ENCODE data around the gene PLA2G10.

DNA sequence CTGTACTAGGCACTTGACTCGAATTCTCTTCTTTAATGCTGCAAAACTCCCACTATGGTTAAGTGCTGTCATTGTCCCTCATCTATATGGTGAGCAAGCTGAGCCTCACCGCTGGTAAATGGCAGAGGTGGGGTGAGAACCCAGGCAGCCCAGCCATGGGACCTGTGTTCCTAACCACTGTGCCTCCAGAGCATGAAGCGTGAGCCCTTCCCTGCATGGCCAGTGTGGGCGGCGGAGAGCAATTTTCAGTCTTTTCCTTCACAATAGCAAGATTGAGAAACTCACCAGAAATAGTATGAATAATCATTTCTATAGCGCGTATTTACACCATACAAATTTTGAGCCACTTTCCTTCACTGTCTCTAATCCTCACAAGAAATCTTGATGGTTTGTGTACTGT, 52.2 kb downstream of the PLA2G10 start:
- TF ChIP-seq SMARCA4 (IDR thresholded peaks at IDR 0.05) (no peak), ARHGAP35 (IDR thresholded peaks at IDR 0.05; ENCODE audit: partially characterized antibody) (no peak), ZNF445 (CRISPR knock-in tag; IDR thresholded peaks at IDR 0.05; ENCODE audit: low read depth) (no peak), GABPA (tag; conservative IDR thresholded peaks at IDR 0.05; ENCODE audit: low read depth) (no peak), SMC3 (conservative IDR thresholded peaks at IDR 0.05; ENCODE audit: insufficient read depth, low read depth, low read length) (no peak), CREB1 (IDR thresholded peaks at IDR 0.05) (no peak), CREB1 (CRISPR knock-in tag; IDR thresholded peaks at IDR 0.05) (no peak)
- TF ChIP-seq, protein P1, sequence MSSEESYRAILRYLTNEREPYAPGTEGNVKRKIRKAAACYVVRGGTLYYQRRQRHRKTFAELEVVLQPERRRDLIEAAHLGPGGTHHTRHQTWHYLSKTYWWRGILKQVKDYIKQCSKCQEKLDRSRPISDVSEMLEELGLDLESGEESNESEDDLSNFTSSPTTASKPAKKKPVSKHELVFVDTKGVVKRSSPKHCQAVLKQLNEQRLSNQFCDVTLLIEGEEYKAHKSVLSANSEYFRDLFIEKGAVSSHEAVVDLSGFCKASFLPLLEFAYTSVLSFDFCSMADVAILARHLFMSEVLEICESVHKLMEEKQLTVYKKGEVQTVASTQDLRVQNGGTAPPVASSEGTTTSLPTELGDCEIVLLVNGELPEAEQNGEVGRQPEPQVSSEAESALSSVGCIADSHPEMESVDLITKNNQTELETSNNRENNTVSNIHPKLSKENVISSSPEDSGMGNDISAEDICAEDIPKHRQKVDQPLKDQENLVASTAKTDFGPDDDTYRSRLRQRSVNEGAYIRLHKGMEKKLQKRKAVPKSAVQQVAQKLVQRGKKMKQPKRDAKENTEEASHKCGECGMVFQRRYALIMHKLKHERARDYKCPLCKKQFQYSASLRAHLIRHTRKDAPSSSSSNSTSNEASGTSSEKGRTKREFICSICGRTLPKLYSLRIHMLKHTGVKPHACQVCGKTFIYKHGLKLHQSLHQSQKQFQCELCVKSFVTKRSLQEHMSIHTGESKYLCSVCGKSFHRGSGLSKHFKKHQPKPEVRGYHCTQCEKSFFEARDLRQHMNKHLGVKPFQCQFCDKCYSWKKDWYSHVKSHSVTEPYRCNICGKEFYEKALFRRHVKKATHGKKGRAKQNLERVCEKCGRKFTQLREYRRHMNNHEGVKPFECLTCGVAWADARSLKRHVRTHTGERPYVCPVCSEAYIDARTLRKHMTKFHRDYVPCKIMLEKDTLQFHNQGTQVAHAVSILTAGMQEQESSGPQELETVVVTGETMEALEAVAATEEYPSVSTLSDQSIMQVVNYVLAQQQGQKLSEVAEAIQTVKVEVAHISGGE (CRISPR knock-in tag; IDR thresholded peaks at IDR 0.05) = no peak
- TF ChIP-seq, protein P2, sequence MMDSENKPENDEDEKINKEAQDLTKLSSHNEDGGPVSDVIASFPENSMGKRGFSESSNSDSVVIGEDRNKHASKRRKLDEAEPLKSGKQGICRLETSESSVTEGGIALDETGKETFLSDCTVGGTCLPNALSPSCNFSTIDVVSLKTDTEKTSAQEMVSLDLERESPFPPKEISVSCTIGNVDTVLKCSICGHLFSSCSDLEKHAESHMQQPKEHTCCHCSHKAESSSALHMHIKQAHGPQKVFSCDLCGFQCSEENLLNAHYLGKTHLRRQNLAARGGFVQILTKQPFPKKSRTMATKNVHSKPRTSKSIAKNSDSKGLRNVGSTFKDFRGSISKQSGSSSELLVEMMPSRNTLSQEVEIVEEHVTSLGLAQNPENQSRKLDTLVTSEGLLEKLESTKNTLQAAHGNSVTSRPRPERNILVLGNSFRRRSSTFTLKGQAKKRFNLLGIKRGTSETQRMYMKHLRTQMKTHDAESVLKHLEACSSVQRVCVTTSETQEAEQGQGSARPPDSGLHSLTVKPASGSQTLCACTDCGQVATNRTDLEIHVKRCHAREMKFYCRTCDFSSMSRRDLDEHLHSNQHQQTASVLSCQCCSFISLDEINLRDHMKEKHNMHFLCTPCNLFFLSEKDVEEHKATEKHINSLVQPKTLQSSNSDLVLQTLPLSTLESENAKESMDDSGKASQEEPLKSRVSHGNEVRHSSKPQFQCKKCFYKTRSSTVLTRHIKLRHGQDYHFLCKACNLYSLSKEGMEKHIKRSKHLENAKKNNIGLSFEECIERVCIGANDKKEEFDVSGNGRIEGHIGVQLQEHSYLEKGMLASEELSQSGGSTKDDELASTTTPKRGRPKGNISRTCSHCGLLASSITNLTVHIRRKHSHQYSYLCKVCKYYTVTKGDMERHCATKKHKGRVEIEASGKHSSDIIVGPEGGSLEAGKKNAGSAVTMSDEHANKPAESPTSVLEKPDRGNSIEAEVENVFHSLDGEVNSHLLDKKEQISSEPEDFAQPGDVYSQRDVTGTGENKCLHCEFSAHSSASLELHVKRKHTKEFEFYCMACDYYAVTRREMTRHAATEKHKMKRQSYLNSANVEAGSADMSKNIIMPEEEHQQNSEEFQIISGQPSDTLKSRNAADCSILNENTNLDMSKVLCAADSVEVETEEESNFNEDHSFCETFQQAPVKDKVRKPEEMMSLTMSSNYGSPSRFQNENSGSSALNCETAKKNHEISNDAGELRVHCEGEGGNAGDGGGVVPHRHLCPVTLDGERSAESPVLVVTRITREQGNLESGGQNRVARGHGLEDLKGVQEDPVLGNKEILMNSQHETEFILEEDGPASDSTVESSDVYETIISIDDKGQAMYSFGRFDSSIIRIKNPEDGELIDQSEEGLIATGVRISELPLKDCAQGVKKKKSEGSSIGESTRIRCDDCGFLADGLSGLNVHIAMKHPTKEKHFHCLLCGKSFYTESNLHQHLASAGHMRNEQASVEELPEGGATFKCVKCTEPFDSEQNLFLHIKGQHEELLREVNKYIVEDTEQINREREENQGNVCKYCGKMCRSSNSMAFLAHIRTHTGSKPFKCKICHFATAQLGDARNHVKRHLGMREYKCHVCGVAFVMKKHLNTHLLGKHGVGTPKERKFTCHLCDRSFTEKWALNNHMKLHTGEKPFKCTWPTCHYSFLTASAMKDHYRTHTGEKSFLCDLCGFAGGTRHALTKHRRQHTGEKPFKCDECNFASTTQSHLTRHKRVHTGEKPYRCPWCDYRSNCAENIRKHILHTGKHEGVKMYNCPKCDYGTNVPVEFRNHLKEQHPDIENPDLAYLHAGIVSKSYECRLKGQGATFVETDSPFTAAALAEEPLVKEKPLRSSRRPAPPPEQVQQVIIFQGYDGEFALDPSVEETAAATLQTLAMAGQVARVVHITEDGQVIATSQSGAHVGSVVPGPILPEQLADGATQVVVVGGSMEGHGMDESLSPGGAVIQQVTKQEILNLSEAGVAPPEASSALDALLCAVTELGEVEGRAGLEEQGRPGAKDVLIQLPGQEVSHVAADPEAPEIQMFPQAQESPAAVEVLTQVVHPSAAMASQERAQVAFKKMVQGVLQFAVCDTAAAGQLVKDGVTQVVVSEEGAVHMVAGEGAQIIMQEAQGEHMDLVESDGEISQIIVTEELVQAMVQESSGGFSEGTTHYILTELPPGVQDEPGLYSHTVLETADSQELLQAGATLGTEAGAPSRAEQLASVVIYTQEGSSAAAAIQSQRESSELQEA (IDR thresholded peaks at IDR 0.05; ENCODE audit: low read depth) = no peak
